Measurements from ENCODE around the gene KRTAP10-6. TPM values are rescaled to one million over a fixed set of nuclear protein-coding genes. Genes with fewer than 3 reads are reported as not detected.

The KRTAP10-6 gene
- total and polyA plus RNA-seq, 2 experiments from 2014 or later, result not detected

- H4K20me1 ChIP-seq (ENCODE audit: insufficient read depth, poor library complexity, severe bottlenecking), result no peaks in the 10 kb centered on the region
- no peak overlapping the region for H3K4me2 ChIP-seq
Observed at GRCh38 chr21:44572959-44573583, 19.2 kb downstream of the KRTAP10-6 start.

GRCh38 chr21:44571844-44572782, 20.2 kb downstream of the KRTAP10-6 start:
- Histone ChIP-seq H2AFZ (no peak overlapping the region), H3K4me1 (ENCODE audit: insufficient read depth) (peaks cover 3% of the 10 kb centered on the region), H3K27ac (no peak overlapping the region), H3K9me2 (replicated peaks; ENCODE audit: insufficient read depth) (no peaks in the 10 kb centered on the region), H4K20me1 (ENCODE audit: insufficient read depth, poor library complexity, severe bottlenecking) (no peaks in the 10 kb centered on the region), H3K79me2 (no peaks in the 10 kb centered on the region), H3K4me3 (no peak overlapping the region), H3K9me3 (ENCODE audit: low read depth) (no peaks in the 10 kb centered on the region), H3K4me2 (no peak overlapping the region), H3K36me3 (replicated peaks; ENCODE audit: insufficient read depth, low read depth) (no peaks in the 10 kb centered on the region), H3K27me3 (no peaks in the 10 kb centered on the region)
- DNase-seq (ENCODE audit: low spot score), result no peak
- no peak for TF ChIP-seq EZH2phosphoT487 (IDR thresholded peaks at IDR 0.05; ENCODE audit: low read depth, severe bottlenecking, unreplicated experiment)
- TF ChIP-seq EZH2 (IDR thresholded peaks at IDR 0.05; ENCODE audit: borderline replicate concordance), result no peak
- TF ChIP-seq CTCF (IDR thresholded peaks at IDR 0.05; ENCODE audit: poor library complexity), result no peak
- 94% methylated on average over 40 of the region's 40 CpGs for WGBS (ENCODE audit: low lambda C conversion rate, missing lambda C conversion rate)

More at GRCh38 chr21:44572959-44573583, 19.2 kb downstream of the KRTAP10-6 start:
- TF ChIP-seq EZH2phosphoT487 (IDR thresholded peaks at IDR 0.05; ENCODE audit: low read depth, severe bottlenecking, unreplicated experiment) (no peak), CTCF (IDR thresholded peaks at IDR 0.05; ENCODE audit: poor library complexity) (no peak), EZH2 (IDR thresholded peaks at IDR 0.05; ENCODE audit: borderline replicate concordance) (no peak)
- no peaks in the 10 kb centered on the region for H3K9me2 ChIP-seq (replicated peaks; ENCODE audit: insufficient read depth)
- DNase-seq (ENCODE audit: low spot score), result no peak
- 89% methylated on average over 15 of the region's 15 CpGs for WGBS (ENCODE audit: low lambda C conversion rate, missing lambda C conversion rate)
- H3K4me3 ChIP-seq, result no peak overlapping the region
- H3K79me2 ChIP-seq, result no peaks in the 10 kb centered on the region
- H3K4me1 ChIP-seq (ENCODE audit: insufficient read depth), result peaks cover 3% of the 10 kb centered on the region
- no peak overlapping the region for H2AFZ ChIP-seq
- H3K27ac ChIP-seq, result no peak overlapping the region
- H3K36me3 ChIP-seq (replicated peaks; ENCODE audit: insufficient read depth, low read depth), result no peaks in the 10 kb centered on the region
- H3K27me3 ChIP-seq, result no peaks in the 10 kb centered on the region
- H3K9me3 ChIP-seq (ENCODE audit: low read depth), result no peaks in the 10 kb centered on the region

GRCh38 chr21:44571296-44571695, 21.0 kb downstream of the KRTAP10-6 start:
- Histone ChIP-seq H3K36me3 (replicated peaks; ENCODE audit: insufficient read depth, low read depth) (no peaks in the 10 kb centered on the region), H3K4me2 (no peak overlapping the region), H3K27me3 (no peaks in the 10 kb centered on the region), H3K4me3 (no peak overlapping the region), H3K79me2 (no peaks in the 10 kb centered on the region), H2AFZ (no peak overlapping the region), H3K27ac (no peak overlapping the region), H3K4me1 (ENCODE audit: insufficient read depth) (peaks cover 3% of the 10 kb centered on the region), H3K9me3 (ENCODE audit: low read depth) (no peaks in the 10 kb centered on the region), H3K9me2 (replicated peaks; ENCODE audit: insufficient read depth) (no peaks in the 10 kb centered on the region), H4K20me1 (ENCODE audit: insufficient read depth, poor library complexity, severe bottlenecking) (no peaks in the 10 kb centered on the region)
- no peak for DNase-seq (ENCODE audit: low spot score)
- 76% methylated on average over 4 of the region's 4 CpGs for WGBS (ENCODE audit: low lambda C conversion rate, missing lambda C conversion rate)
- TF ChIP-seq EZH2phosphoT487 (IDR thresholded peaks at IDR 0.05; ENCODE audit: low read depth, severe bottlenecking, unreplicated experiment) (no peak), EZH2 (IDR thresholded peaks at IDR 0.05; ENCODE audit: borderline replicate concordance) (no peak), CTCF (IDR thresholded peaks at IDR 0.05; ENCODE audit: poor library complexity) (no peak)
